Activated B cell treated with CpG ODN at 0.5 μM for 24 hours (primary cell): ENCODE data around the gene VTA1. TPM values are rescaled to one million over a fixed set of nuclear protein-coding genes. Genes with fewer than 3 reads are reported as not detected.

Experiments used
- ATAC-seq: fragments of 200-7000 bp; cut with Tn5 transposase; one replicate; pipeline ENCODE4 v1.10.0; 2021; ENCODE audit warnings: low read depth, mild to moderate bottlenecking, moderate library complexity
- CTCF ChIA-PET: fragments of 350-600 bp; sonication (Branson Sonifier 250); formaldehyde crosslinking; loops from one replicate; lab custom pipeline; 2021; ENCODE audit warnings: antibody characterized with exemption; lab: Charles Lee
- POLR2A ChIA-PET: fragments of 350-600 bp; sonication (Branson Sonifier 250); formaldehyde crosslinking; loops from one replicate; lab custom pipeline; 2021; ENCODE audit warnings: antibody characterized with exemption; lab: Charles Lee
- DNase-seq: peaks from one replicate; pipeline ENCODE4 v3.0.0; 2022
- H3K27ac Mint-ChIP-seq: one replicate; pipeline ENCODE4 v1.8.0; 2020; ENCODE audit warnings: mixed read lengths
- H3K27me3 Mint-ChIP-seq: one replicate; pipeline ENCODE4 v1.8.0; 2021; ENCODE audit warnings: mixed read lengths
- H3K36me3 Mint-ChIP-seq: one replicate; pipeline ENCODE4 v1.8.0; 2021; ENCODE audit warnings: low read depth, mixed read lengths
- H3K4me1 Mint-ChIP-seq: one replicate; pipeline ENCODE4 v1.8.0; 2021; ENCODE audit warnings: mixed read lengths
- H3K4me3 Mint-ChIP-seq: one replicate; pipeline ENCODE4 v1.8.0; 2020; ENCODE audit warnings: mild to moderate bottlenecking, mixed read lengths
- H3K9me3 Mint-ChIP-seq: one replicate; pipeline ENCODE4 v1.8.0; 2020; ENCODE audit warnings: mixed read lengths
- CTCF ChIP-seq: fragments of 200-600 bp; IDR thresholded peaks from one replicate; pipeline ENCODE4 v1.8.0; 2022; ENCODE audit warnings: antibody characterized with exemption, mild to moderate bottlenecking
- intact Hi-C: fragments of 100-400 bp; cut with micrococcal nuclease; formaldehyde crosslinking; loops from one replicate; pipeline ENCODE4 v1.15.1; 2024
- total RNA-seq: library from RNA; stranded (reverse); gene quantifications from 2 replicates; pipeline ENCODE4 v1.2.3, GENCODE V29; 2022

Gene VTA1
- total RNA-seq, 1 donor from 2014 or later = 30.3 TPM

- Mint-ChIP-seq H3K4me3 (no peak overlapping the region), H3K27ac (no peak overlapping the region), H3K9me3 (no peaks in the 10 kb centered on the region), H3K27me3 (peaks cover 4% of the 10 kb centered on the region), H3K4me1 (no peaks in the 10 kb centered on the region), H3K36me3 (no peaks in the 10 kb centered on the region)
- no peak for TF ChIP-seq CTCF
- intact Hi-C loops = no loop called here
- no peak for ATAC-seq
- DNase-seq = no peak
- ChIA-PET POLR2A (no interaction called here), CTCF (no interaction called here)
Observed at GRCh38 chr6:142255785-142256184, 108.7 kb downstream of the VTA1 start.

- POLR2A ChIA-PET = no interaction called here
Observed at GRCh38 chr6:142258305-142258704, 111.2 kb downstream of the VTA1 start.

GRCh38 chr6:142258757-142259156 is 111.7 kb downstream of the VTA1 start:
- no peak overlapping the region for H3K27ac Mint-ChIP-seq
- TF ChIP-seq CTCF = no peak
- H3K4me1 Mint-ChIP-seq = no peaks in the 10 kb centered on the region
- ATAC-seq (no peak), DNase-seq (no peak)
- H3K4me3 Mint-ChIP-seq = no peak overlapping the region
- POLR2A ChIA-PET = no interaction called here
- no peaks in the 10 kb centered on the region for H3K27me3 Mint-ChIP-seq
- H3K9me3 Mint-ChIP-seq = peaks cover 4% of the 10 kb centered on the region
- intact Hi-C loops = no loop called here
- H3K36me3 Mint-ChIP-seq = no peaks in the 10 kb centered on the region
- CTCF ChIA-PET = no interaction called here

More at GRCh38 chr6:142258305-142258704, 111.2 kb downstream of the VTA1 start:
- Mint-ChIP-seq H3K9me3 (peaks cover 4% of the 10 kb centered on the region), H3K27ac (no peak overlapping the region), H3K4me3 (no peak overlapping the region), H3K27me3 (no peaks in the 10 kb centered on the region), H3K4me1 (no peaks in the 10 kb centered on the region), H3K36me3 (no peaks in the 10 kb centered on the region)
- intact Hi-C loops = no loop called here
- ATAC-seq = no peak
- no peak for DNase-seq
- no peak for TF ChIP-seq CTCF
- CTCF ChIA-PET = no interaction called here

- ChIA-PET CTCF (no interaction called here), POLR2A (no interaction called here)
- ATAC-seq (no peak), DNase-seq (no peak)
- H3K4me3 Mint-ChIP-seq = no peak overlapping the region
- H3K4me1 Mint-ChIP-seq = no peaks in the 10 kb centered on the region
- intact Hi-C loops = no loop called here
- no peak for TF ChIP-seq CTCF
- H3K27ac Mint-ChIP-seq = no peak overlapping the region
- no peaks in the 10 kb centered on the region for H3K36me3 Mint-ChIP-seq
- H3K27me3 Mint-ChIP-seq = no peaks in the 10 kb centered on the region
- H3K9me3 Mint-ChIP-seq = peaks cover 4% of the 10 kb centered on the region
Observed at GRCh38 chr6:142260748-142261147, 113.7 kb downstream of the VTA1 start.

- no peaks in the 10 kb centered on the region for H3K27me3 Mint-ChIP-seq
- H3K4me1 Mint-ChIP-seq = no peaks in the 10 kb centered on the region
- intact Hi-C loops = no loop called here
Observed at GRCh38 chr6:142262231-142262630, 115.2 kb downstream of the VTA1 start.

More at GRCh38 chr6:142262231-142262630, 115.2 kb downstream of the VTA1 start:
- no peaks in the 10 kb centered on the region for H3K36me3 Mint-ChIP-seq
- CTCF ChIA-PET = no interaction called here
- H3K4me3 Mint-ChIP-seq = no peak overlapping the region
- POLR2A ChIA-PET = no interaction called here
- DNase-seq (no peak), ATAC-seq (no peak)
- H3K27ac Mint-ChIP-seq = no peak overlapping the region
- no peak for TF ChIP-seq CTCF
- peaks cover 4% of the 10 kb centered on the region for H3K9me3 Mint-ChIP-seq
